Astrocyte of the spinal cord (primary cell): ENCODE results near the gene GALNTL6.

Source experiments
- DNase-seq: peaks from one replicate; pipeline ENCODE4 v3.0.0; 2011; ENCODE audit warnings: low read depth, low spot score
- H3K4me3 ChIP-seq: 2 replicates; pipeline ENCODE4 v1.5.1; 2011; ENCODE audit warnings: low read depth, mild to moderate bottlenecking, low read length, moderate library complexity
- CTCF ChIP-seq: IDR thresholded peaks from 2 replicates; pipeline ENCODE4 v1.5.1; 2012; ENCODE audit warnings: low read depth, mild to moderate bottlenecking, low read length, inconsistent platforms
- in situ Hi-C: cut with HindIII; loops from 2 replicates; pipeline ENCODE4 v1.10.0; 2017; ENCODE audit warnings: low sequenced_read_pairs

GALNTL6 gene

GRCh38 chr4:173009129-173009823, 1196.1 kb downstream of the GALNTL6 start:
- no peak for TF ChIP-seq CTCF
- in situ Hi-C loops, result no loop called here
- DNase-seq, result peak; percentile 63
- no peak overlapping the region for H3K4me3 ChIP-seq

DNA sequence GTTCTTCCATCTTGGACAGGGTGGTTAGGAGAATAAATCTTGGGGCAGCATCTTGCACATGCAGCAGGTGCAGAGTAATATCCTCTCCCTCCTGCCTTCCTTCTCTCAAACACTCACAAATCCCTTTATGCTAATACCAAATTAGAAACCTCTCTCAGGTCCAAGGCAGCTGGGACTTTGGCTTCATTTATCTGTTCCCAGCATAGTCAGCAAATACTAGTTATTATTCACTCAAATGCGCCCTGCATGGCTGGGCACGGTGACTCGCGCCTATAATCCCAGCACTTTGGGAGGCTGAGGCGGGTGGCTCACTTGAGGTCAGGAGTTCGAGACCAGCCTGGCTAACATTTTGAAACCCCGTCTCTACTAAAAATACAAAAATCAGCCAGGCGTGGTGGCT, 1199.4 kb downstream of the GALNTL6 start:
- no peak for DNase-seq
- no peak for TF ChIP-seq CTCF
- in situ Hi-C loops, result no loop called here
- H3K4me3 ChIP-seq, result no peak overlapping the region

DNA sequence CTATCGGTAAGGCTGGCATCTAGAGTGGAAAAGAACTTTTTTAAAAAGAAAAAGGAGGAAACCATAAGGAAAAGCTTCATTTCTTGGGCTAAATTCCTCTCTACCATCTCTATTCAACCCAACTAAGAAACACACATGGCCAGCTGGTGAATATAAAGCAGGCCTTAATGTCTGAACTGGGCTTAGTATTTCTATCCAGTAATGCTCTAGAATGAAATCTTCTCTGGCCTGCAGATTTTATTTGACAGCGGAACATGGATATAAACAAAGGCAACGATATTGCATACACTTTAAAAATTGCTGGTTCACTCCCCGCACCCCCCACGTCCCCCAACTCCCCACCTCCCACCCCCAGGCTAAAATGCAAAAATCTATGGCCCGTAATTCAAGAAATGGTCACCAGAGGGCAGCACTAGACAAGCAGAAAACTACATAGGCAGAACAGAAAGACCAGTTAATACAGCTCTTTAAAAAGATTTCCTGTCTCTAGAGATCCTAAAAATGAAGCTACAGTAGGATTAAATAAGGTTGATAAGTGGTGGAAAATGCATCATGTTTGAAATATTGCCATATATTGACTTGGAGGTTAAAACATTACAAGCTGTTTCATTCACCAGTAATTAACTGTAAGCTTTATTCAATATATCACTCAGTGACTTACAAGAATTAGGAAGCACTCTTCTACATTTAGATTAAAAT, 1200.2 kb downstream of the GALNTL6 start:
- H3K4me3 ChIP-seq, result no peak overlapping the region
- in situ Hi-C loops, result no loop called here
- TF ChIP-seq CTCF, result peak; percentile 62
- peak; percentile 66 for DNase-seq

DNA sequence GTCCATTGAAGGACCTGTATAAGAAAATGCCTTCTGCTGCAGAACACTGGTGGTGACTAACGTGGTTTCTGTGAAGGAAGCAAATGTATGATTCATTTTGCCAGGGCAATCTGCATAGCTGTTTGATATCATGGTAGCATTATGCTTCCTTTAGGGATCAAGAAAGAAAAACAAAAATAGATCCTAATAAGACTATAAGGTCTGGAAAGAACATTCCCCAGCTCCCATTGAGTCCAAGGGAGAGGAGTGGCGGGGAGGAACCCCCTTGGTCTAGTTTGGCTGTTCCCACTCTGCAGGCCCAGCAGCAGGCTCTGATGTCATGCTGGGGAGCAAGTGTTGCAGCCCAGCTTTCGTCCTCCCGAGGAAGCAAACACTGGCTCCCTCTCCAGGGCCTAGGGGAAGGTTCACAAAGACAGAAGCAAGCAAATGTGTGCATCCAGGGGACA, 1200.9 kb downstream of the GALNTL6 start:
- in situ Hi-C loops, result no loop called here
- peak; percentile 89 for DNase-seq
- no peak overlapping the region for H3K4me3 ChIP-seq
- TF ChIP-seq CTCF, result peak; percentile 65

- in situ Hi-C loops, result no loop called here
- no peak for TF ChIP-seq CTCF
- no peak overlapping the region for H3K4me3 ChIP-seq
- DNase-seq, result no peak
Measured at GRCh38 chr4:173014836-173015235, 1201.6 kb downstream of the GALNTL6 start.

GRCh38 chr4:173017802-173018201, 1204.6 kb downstream of the GALNTL6 start:
- no peak overlapping the region for H3K4me3 ChIP-seq
- no peak for TF ChIP-seq CTCF
- in situ Hi-C loops, result no loop called here
- no peak for DNase-seq
